Adrenal gland (tissue), 5 donors: ENCODE measurements around the gene KRTAP5-9.
"Not testable (repeated sequence)": the region's sequence is repeated elsewhere in the genome, so short reads cannot be mapped to it uniquely, and the experiment has no call there.

Source experiments
- CTCF ChIP-seq, 6 experiments: fragments of 450-650 bp in 4 of 6; fragments of 200-600 bp in 2 of 6; sonication (generic) in 1 of 6; IDR thresholded peaks; 1 replicate in 5 of 6; 2 replicates in 1 of 6; pipeline versions ENCODE4 v1.5.1 to v1.8.0; 2016 to 2021; ENCODE audit warnings: antibody characterized with exemption in 6 of 6, mild to moderate bottlenecking in 2 of 6, moderate library complexity in 1 of 6
- POLR2A ChIP-seq, 2 donors: fragments of 450-650 bp; IDR thresholded peaks; one replicate each; pipeline ENCODE4 v1.6.1; 2017; ENCODE audit warnings: antibody characterized with exemption in 2 of 2, mild to moderate bottlenecking in 2 of 2, moderate library complexity in 1 of 2
- donor health status: DM: no; HTN: no; CAD: no.

- TF ChIP-seq CTCF, POLR2A (IDR thresholded peaks at IDR 0.05): not testable (repeated sequence)
Observed at GRCh38 chr11:71576688-71577465, 28.7 kb downstream of the KRTAP5-9 start.
